C4-2B (cell line): ENCODE data around the gene HAGH.

Source experiments
- ZFX ChIP-seq: fragments of 450-650 bp; IDR thresholded peaks from 2 replicates; pipeline ENCODE4 v1.6.1; 2017
- TF ChIP-seq, protein P1 (sequence below): fragments of 450-650 bp; conservative IDR thresholded peaks from 2 replicates; pipeline ENCODE4 v1.5.1; 2017; ENCODE audit warnings: mild to moderate bottlenecking

DNA sequence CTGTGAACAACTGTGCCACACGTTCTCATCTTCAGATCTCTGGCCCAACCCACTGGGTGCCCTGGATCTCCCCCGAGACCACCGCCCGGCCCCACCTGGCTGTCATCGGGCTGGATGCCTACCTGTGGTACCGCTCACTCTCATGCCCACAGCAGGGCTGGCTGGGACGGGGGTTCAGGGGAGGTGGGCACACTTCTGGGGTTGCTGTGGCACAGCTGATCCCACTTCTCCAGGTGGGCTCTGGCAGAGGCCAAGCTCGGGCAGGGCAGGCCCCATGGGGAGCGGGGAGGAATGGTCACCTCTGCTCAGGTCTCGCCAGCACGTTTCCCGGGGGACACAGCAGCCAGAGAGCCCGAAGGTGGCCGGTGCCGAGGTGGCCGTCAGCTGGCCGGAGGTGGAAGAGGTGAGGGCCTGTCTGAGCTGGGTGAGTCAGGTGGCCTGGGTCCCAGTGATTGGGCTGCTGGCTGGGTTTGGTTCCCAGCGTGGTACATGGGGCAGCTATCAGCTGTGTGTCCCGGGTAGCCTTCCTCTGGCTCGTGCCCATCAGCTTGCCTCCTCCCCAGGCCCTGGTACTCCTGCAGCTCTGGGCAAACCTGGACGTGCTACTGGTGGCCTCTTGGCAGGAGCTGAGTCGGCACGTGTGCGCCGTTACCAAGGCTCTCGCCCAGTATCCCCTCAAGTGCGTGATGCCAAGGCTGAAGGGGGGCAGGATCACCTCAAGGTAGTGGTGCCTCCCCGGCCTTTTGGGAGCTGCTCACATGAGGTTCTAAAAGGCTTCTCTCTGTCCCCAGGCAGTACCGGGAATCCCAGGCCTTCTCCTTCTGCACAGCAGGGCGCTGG lies 51.4 kb downstream of the HAGH start:
- TF ChIP-seq, protein P1, sequence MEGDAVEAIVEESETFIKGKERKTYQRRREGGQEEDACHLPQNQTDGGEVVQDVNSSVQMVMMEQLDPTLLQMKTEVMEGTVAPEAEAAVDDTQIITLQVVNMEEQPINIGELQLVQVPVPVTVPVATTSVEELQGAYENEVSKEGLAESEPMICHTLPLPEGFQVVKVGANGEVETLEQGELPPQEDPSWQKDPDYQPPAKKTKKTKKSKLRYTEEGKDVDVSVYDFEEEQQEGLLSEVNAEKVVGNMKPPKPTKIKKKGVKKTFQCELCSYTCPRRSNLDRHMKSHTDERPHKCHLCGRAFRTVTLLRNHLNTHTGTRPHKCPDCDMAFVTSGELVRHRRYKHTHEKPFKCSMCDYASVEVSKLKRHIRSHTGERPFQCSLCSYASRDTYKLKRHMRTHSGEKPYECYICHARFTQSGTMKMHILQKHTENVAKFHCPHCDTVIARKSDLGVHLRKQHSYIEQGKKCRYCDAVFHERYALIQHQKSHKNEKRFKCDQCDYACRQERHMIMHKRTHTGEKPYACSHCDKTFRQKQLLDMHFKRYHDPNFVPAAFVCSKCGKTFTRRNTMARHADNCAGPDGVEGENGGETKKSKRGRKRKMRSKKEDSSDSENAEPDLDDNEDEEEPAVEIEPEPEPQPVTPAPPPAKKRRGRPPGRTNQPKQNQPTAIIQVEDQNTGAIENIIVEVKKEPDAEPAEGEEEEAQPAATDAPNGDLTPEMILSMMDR = no peak
- TF ChIP-seq ZFX = no peak
